HepG2 (cell line): ENCODE results near the gene CDC42EP4. TPM values are rescaled to one million over a fixed set of nuclear protein-coding genes. Genes with fewer than 3 reads are reported as not detected.

Experiments used
- ATM ChIP-seq: fragments of 450-650 bp; IDR thresholded peaks from 2 replicates; pipeline ENCODE4 v1.7.1; 2017; ENCODE audit warnings: mild to moderate bottlenecking, borderline replicate concordance
- BATF2 ChIP-seq: sonication (generic); formaldehyde crosslinking; IDR thresholded peaks from 2 replicates; pipeline ENCODE4 v1.8.0; 2022; ENCODE audit warnings: mild to moderate bottlenecking, missing genetic modification reagents, moderate library complexity
- BRCA1 ChIP-seq: sonication (generic); formaldehyde crosslinking; IDR thresholded peaks from 2 replicates; pipeline ENCODE4 v1.4.0; 2020; ENCODE audit warnings: missing genetic modification reagents
- HES4 ChIP-seq: sonication (generic); formaldehyde crosslinking; IDR thresholded peaks from 2 replicates; pipeline ENCODE4 v1.9.0; 2021; ENCODE audit warnings: mild to moderate bottlenecking, missing genetic modification reagents, borderline replicate concordance
- KAT8 ChIP-seq: IDR thresholded peaks from 2 replicates; pipeline ENCODE4 v1.6.1; 2016; ENCODE audit warnings: missing genetic modification reagents, missing compliant biosample characterization
- MXD1 ChIP-seq: sonication (generic); formaldehyde crosslinking; IDR thresholded peaks from 2 replicates; pipeline ENCODE4 v1.4.0; 2020; ENCODE audit warnings: mild to moderate bottlenecking, missing genetic modification reagents
- PBX2 ChIP-seq: IDR thresholded peaks from 2 replicates; pipeline ENCODE4 v1.6.1; 2016; ENCODE audit warnings: control low read depth
- SP1 ChIP-seq, 2 experiments: fragments of 450-650 bp in 1 of 2; sonication (generic) in 1 of 2; formaldehyde crosslinking in 1 of 2; IDR thresholded peaks; 2 replicates each; pipeline versions ENCODE4 v1.4.0 to v1.6.1; 2016 to 2020; ENCODE audit warnings: missing genetic modification reagents in 1 of 2
- SPEN ChIP-seq: sonication (generic); formaldehyde crosslinking; IDR thresholded peaks from 2 replicates; pipeline ENCODE4 v1.5.1; 2020; ENCODE audit warnings: low read depth, mild to moderate bottlenecking, missing genetic modification reagents
- ZBTB46 ChIP-seq: sonication (generic); formaldehyde crosslinking; IDR thresholded peaks from 2 replicates; pipeline ENCODE4 v1.4.0; 2020; ENCODE audit warnings: mild to moderate bottlenecking, missing genetic modification reagents, borderline replicate concordance
- ZBTB7A ChIP-seq: sonication (generic); formaldehyde crosslinking; IDR thresholded peaks from 2 replicates; pipeline ENCODE4 v1.8.0; 2022; ENCODE audit warnings: mild to moderate bottlenecking, missing genetic modification reagents
- ZNF282 ChIP-seq: fragments of 450-650 bp; IDR thresholded peaks from 2 replicates; pipeline ENCODE4 v1.6.1; 2018; ENCODE audit not compliant: partially characterized antibody
- ZNF407 ChIP-seq: sonication (generic); formaldehyde crosslinking; IDR thresholded peaks from one replicate; pipeline ENCODE4 v1.5.1; 2020; ENCODE audit warnings: mild to moderate bottlenecking, missing genetic modification reagents; ENCODE audit errors: not compliant biosample characterization
- ZNF44 ChIP-seq: sonication (generic); formaldehyde crosslinking; IDR thresholded peaks from 2 replicates; pipeline ENCODE4 v1.5.1; 2020; ENCODE audit warnings: mild to moderate bottlenecking, missing genetic modification reagents
- ZNF446 ChIP-seq: sonication (generic); formaldehyde crosslinking; IDR thresholded peaks from 2 replicates; pipeline ENCODE4 v1.5.0; 2020; ENCODE audit warnings: mild to moderate bottlenecking, missing genetic modification reagents
- ZSCAN31 ChIP-seq: sonication (generic); formaldehyde crosslinking; IDR thresholded peaks from 2 replicates; pipeline ENCODE4 v1.5.0; 2020; ENCODE audit warnings: low read depth, mild to moderate bottlenecking, missing genetic modification reagents
- polyA plus RNA-seq, 8 experiments: library from polyadenylated mRNA; depleted of rRNA in 3 of 8; stranded (reverse) in 7 of 8; unstranded in 1 of 8; fragments of >200 nt; fragmentation: Illumina TruSeq in 4 of 8; extraction: Trizol in 4 of 8; gene quantifications; 2 replicates each; pipeline versions ENCODE4 v1.2.1 to v1.2.3, GENCODE V29; 2011 to 2016; ENCODE audit warnings: low read depth in 4 of 8, missing spikeins in 1 of 8, mixed read lengths in 1 of 8; ENCODE audit not compliant: insufficient read depth in 1 of 8
- total RNA-seq, 5 experiments: library from RNA; depleted of rRNA; stranded (reverse); fragments of >200 nt; fragmentation: Illumina TruSeq; extraction: Trizol; gene quantifications; 2 replicates each; pipeline ENCODE4 v1.2.3, GENCODE V29; 2016; ENCODE audit warnings: low read depth in 1 of 5

The CDC42EP4 gene
- total and polyA plus RNA-seq, 2 of the 13 experiments (the other 11 are each of a cell fraction or from before 2014, with no cell fraction given) = 19.0 to 54.0 TPM

GRCh38 chr17:73288534-73289302, 23.1 kb downstream of the CDC42EP4 start (continued):
- TF ChIP-seq BATF2 (CRISPR knock-in tag) = peak; percentile 83; the same call in 1 of the 2 replicates
- TF ChIP-seq SPEN (CRISPR knock-in tag) = peak; percentile 77; the same call in 1 of the 2 replicates
- TF ChIP-seq ZNF407 = peak; percentile 82
- TF ChIP-seq KAT8 (CRISPR knock-in tag) = peak; percentile 79
- no peak for TF ChIP-seq ATM
- TF ChIP-seq ZBTB46 = no peak; the same call in 1 of the 2 replicates
- 0 out of 2 replicates have a peak, but pooled peaks have one; percentile 22 for TF ChIP-seq PBX2 (CRISPR knock-in tag)
- no peak for TF ChIP-seq SP1 (IDR thresholded peaks at IDR 0.05)
- peak; percentile 27; the same call in 1 of the 2 replicates for TF ChIP-seq SP1 (CRISPR knock-in tag; IDR thresholded peaks at IDR 0.05)
- no peak for TF ChIP-seq ZNF446 (CRISPR knock-in tag)
- TF ChIP-seq MXD1 (CRISPR knock-in tag) = 0 out of 2 replicates have a peak, but pooled peaks have one; percentile 48
- TF ChIP-seq ZNF44 = peak; percentile 87; the same call in 1 of the 2 replicates
- 0 out of 2 replicates have a peak, but pooled peaks have one; percentile 47 for TF ChIP-seq HES4 (CRISPR knock-in tag)
- peak; percentile 93; the same call in 1 of the 2 replicates for TF ChIP-seq ZBTB7A (CRISPR knock-in tag)
- TF ChIP-seq BRCA1 (CRISPR knock-in tag) = no peak
- TF ChIP-seq ZSCAN31 (CRISPR knock-in tag) = peak; percentile 95
- no peak for TF ChIP-seq ZNF282
